ENCODE data around the gene SPDYC.
A peak's percentile ranks its signal among the peaks of the same experiment; 100 is the strongest.

Gene SPDYC

GRCh38 chr11:65131895-65132237 lies 38.2 kb upstream of the SPDYC start:
- TF ChIP-seq CTCF (IDR thresholded peaks at IDR 0.05; ENCODE audit: low read depth, low read length) = no peak
- no peak for DNase-seq (ENCODE audit: extremely low read depth, low read depth)

- no peak for DNase-seq (ENCODE audit: extremely low read depth, low read depth)
- no peak for TF ChIP-seq CTCF (IDR thresholded peaks at IDR 0.05; ENCODE audit: low read depth, low read length)
Measured at GRCh38 chr11:65132238-65132987, 37.6 kb upstream of the SPDYC start.

GRCh38 chr11:65132988-65133700 lies 36.9 kb upstream of the SPDYC start:
- TF ChIP-seq CTCF (IDR thresholded peaks at IDR 0.05; ENCODE audit: low read depth, low read length) = no peak
- no peak for DNase-seq (ENCODE audit: extremely low read depth, low read depth)

- no peak for TF ChIP-seq CTCF (IDR thresholded peaks at IDR 0.05; ENCODE audit: low read depth, low read length)
- no peak for DNase-seq (ENCODE audit: extremely low read depth, low read depth)
Measured at GRCh38 chr11:65133724-65134123, 36.3 kb upstream of the SPDYC start.

DNA sequence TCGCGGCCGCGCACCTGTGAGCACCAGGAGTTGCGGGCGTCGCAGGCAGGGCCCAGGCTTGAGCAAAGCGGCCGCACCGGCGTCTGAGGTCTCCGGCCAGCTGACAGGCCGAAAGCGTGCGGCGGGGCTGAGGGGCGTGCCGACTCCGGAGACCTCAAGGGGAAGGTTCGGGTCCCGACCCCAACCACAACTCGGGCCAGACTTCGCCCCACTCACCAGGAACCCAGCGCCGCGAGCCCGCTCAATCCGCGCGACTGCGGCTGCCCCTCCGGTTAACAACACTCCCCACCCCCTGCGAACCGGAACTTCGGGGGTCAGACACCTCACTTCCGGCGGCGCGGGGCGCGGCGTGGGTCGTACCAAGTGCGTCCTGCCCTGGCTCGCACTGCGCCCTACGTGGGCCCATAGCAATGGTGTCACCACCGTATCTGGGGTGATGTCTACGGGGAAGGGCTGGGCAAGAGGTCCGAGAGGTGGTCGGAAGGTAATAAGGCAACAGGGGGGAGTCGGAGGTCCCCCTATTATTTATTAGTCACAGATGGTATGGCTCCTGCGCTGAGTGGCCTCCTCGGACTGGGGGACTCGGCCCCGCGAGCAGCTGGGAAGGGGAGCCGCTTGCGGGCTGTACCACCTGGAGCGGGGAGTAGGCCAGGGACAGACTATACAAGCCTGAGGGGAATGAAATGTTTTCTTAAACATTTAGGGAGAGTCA lies 35.6 kb upstream of the SPDYC start, which contains the start of gene SYVN1:
Gene SYVN1, minus strand, starts transcription at position 280 of the 712 bp plus-strand sequence. CDS start 918 bp downstream, outside the sequence.
- DNase-seq (ENCODE audit: extremely low read depth, low read depth) = peak; percentile 65
- TF ChIP-seq CTCF (IDR thresholded peaks at IDR 0.05; ENCODE audit: low read depth, low read length) = no peak

GRCh38 chr11:65134952-65135632 lies 34.9 kb upstream of the SPDYC start:
- peak; percentile 85 for DNase-seq (ENCODE audit: extremely low read depth, low read depth)
- no peak for TF ChIP-seq CTCF (IDR thresholded peaks at IDR 0.05; ENCODE audit: low read depth, low read length)
